ENCODE measurements around the gene PINLYP.
"Not testable (repeated sequence)": the region's sequence is repeated elsewhere in the genome, so short reads cannot be mapped to it uniquely, and the experiment has no call there.

The PINLYP gene

GRCh38 chr19:43540381-43540780, 35.2 kb upstream of the PINLYP start:
- no peak overlapping the region for H3K27ac ChIP-seq
- DNase-seq (ENCODE audit: low spot score): no peak
- no peak for TF ChIP-seq CTCF (conservative IDR thresholded peaks at IDR 0.05; ENCODE audit: low read depth)
- CTCF ChIA-PET: no interaction called here
- POLR2A ChIA-PET (ENCODE audit: low non-redundant PET): no interaction called here

- ChIA-PET CTCF (interaction anchor here (0.6 to 1.9 kb wide), 3 partner anchors 13 to 62 kb away, joined by 3 to 5 read pairs (median 3); no protein-coding TSS in a partner anchor), POLR2A (ENCODE audit: low non-redundant PET) (no interaction called here)
- no peak for DNase-seq (ENCODE audit: low spot score)
- no peak for TF ChIP-seq CTCF (conservative IDR thresholded peaks at IDR 0.05; ENCODE audit: low read depth)
- H3K27ac ChIP-seq: no peak overlapping the region
Measured at GRCh38 chr19:43541920-43542650, 33.5 kb upstream of the PINLYP start.

- POLR2A ChIA-PET (ENCODE audit: low non-redundant PET): no interaction called here
- TF ChIP-seq CTCF (conservative IDR thresholded peaks at IDR 0.05; ENCODE audit: low read depth): no peak
- no peak for DNase-seq (ENCODE audit: low spot score)
- H3K27ac ChIP-seq: no peak overlapping the region
- CTCF ChIA-PET: interaction anchor here (0.6 kb wide), 1 partner anchor 10 kb away, joined by 5 read pairs; no protein-coding TSS in a partner anchor
Measured at GRCh38 chr19:43544077-43544476, 31.5 kb upstream of the PINLYP start.

- POLR2A ChIA-PET (ENCODE audit: low non-redundant PET): no interaction called here
- CTCF ChIA-PET: no interaction called here
- H3K27ac ChIP-seq: peak overlapping the region; percentile 24
- no peak for TF ChIP-seq CTCF (conservative IDR thresholded peaks at IDR 0.05; ENCODE audit: low read depth)
- DNase-seq (ENCODE audit: low spot score): no peak
Measured at GRCh38 chr19:43545276-43545675, 30.3 kb upstream of the PINLYP start.

GRCh38 chr19:43545981-43546380, 29.6 kb upstream of the PINLYP start:
- DNase-seq (ENCODE audit: low spot score): no peak
- ChIA-PET CTCF (interaction anchor here (0.6 kb wide), 1 partner anchor 21 kb away, joined by 3 read pairs; no protein-coding TSS in a partner anchor), POLR2A (ENCODE audit: low non-redundant PET) (no interaction called here)
- peak overlapping the region; percentile 24 for H3K27ac ChIP-seq
- TF ChIP-seq CTCF (conservative IDR thresholded peaks at IDR 0.05; ENCODE audit: low read depth): no peak

GRCh38 chr19:43546581-43546980, 29.0 kb upstream of the PINLYP start:
- CTCF ChIA-PET: interaction anchor here (0.6 kb wide), 1 partner anchor 21 kb away, joined by 3 read pairs; no protein-coding TSS in a partner anchor
- POLR2A ChIA-PET (ENCODE audit: low non-redundant PET): no interaction called here

GRCh38 chr19:43547926-43548325, 27.7 kb upstream of the PINLYP start:
- H3K27ac ChIP-seq; CTCF ChIA-PET; POLR2A ChIA-PET (ENCODE audit: low non-redundant PET); DNase-seq (ENCODE audit: low spot score): not testable (repeated sequence)

More at GRCh38 chr19:43546581-43546980, 29.0 kb upstream of the PINLYP start:
- H3K27ac ChIP-seq: no peak overlapping the region
- no peak for TF ChIP-seq CTCF (conservative IDR thresholded peaks at IDR 0.05; ENCODE audit: low read depth)
- DNase-seq (ENCODE audit: low spot score): no peak

All from RWPE1 (cell line).